H1 (cell line): ENCODE measurements around the gene HS6ST3. TPM values are rescaled to one million over a fixed set of nuclear protein-coding genes. Genes with fewer than 3 reads are reported as not detected.

ENCODE experiments used
- CTCF ChIA-PET: fragments of 300-600 bp; sonication (Branson Sonifier 250); formaldehyde crosslinking; loops from one replicate; lab custom pipeline; 2021; ENCODE audit not compliant: partially characterized antibody; lab: Charles Lee
- POLR2A ChIA-PET: fragments of 300-600 bp; sonication (Branson Sonifier 250); formaldehyde crosslinking; loops from one replicate; lab custom pipeline; 2021; ENCODE audit warnings: inconsistent platforms; ENCODE audit not compliant: partially characterized antibody; lab: Charles Lee
- DNase-seq, 2 experiments: peaks; one replicate each; pipeline versions ENCODE4 v3.0.0 to v3.0.0-alpha.2; 2010 to 2022; ENCODE audit warnings: low spot score in 2 of 2, low read depth in 1 of 2, mixed read lengths in 1 of 2
- FAIRE-seq: peaks from 2 replicates; lab custom pipeline; 2011; peaks lifted over from hg19 to GRCh38; lab: Jason Lieb, UNC
- H2AFZ ChIP-seq: 2 replicates; pipeline ENCODE4 v1.8.1; 2012; ENCODE audit warnings: low read length, inconsistent platforms
- H2AK5ac ChIP-seq: 2 replicates; pipeline ENCODE4 v1.6.1; 2013; ENCODE audit warnings: low read depth, low read length
- H2BK120ac ChIP-seq: replicated peaks from 2 replicates; pipeline ENCODE3; 2013; ENCODE audit warnings: low read depth, low read length, inconsistent platforms
- H2BK12ac ChIP-seq: 2 replicates; pipeline ENCODE4 v1.6.1; 2013; ENCODE audit warnings: low read depth, low read length
- H2BK15ac ChIP-seq: 2 replicates; pipeline ENCODE4 v1.6.1; 2013; ENCODE audit warnings: low read length
- H2BK20ac ChIP-seq: 2 replicates; pipeline ENCODE4 v1.6.1; 2013; ENCODE audit warnings: low read length
- H2BK5ac ChIP-seq: 2 replicates; pipeline ENCODE4 v1.6.1; 2013; ENCODE audit warnings: low read depth, low read length
- H3K14ac ChIP-seq: 2 replicates; pipeline ENCODE4 v1.6.1; 2013; ENCODE audit warnings: inconsistent platforms; ENCODE audit not compliant: insufficient read length
- H3K18ac ChIP-seq: 2 replicates; pipeline ENCODE4 v1.6.1; 2013; ENCODE audit warnings: low read length; ENCODE audit errors: extremely low read depth
- H3K23ac ChIP-seq: 2 replicates; pipeline ENCODE4 v1.6.1; 2013; ENCODE audit warnings: inconsistent platforms; ENCODE audit not compliant: insufficient read length
- H3K23me2 ChIP-seq: 2 replicates; pipeline ENCODE4 v1.6.1; 2013; ENCODE audit warnings: low read depth, low read length
- H3K27ac ChIP-seq: 2 replicates; pipeline ENCODE4 v1.6.1; 2011; ENCODE audit warnings: low read depth, low read length, inconsistent platforms
- H3K27me3 ChIP-seq, 4 experiments: replicated peaks in 1 of 4; 1 replicate in 1 of 4; 2 replicates in 3 of 4; pipeline versions ENCODE4 v1.6.1 to v1.8.1; 2011 to 2013; ENCODE audit warnings: low read length in 3 of 4, mild to moderate bottlenecking in 3 of 4, inconsistent platforms in 2 of 4, mixed read lengths in 2 of 4, moderate library complexity in 1 of 4; ENCODE audit not compliant: control insufficient read depth in 3 of 4, insufficient read depth in 3 of 4; ENCODE audit errors: extremely low read depth in 1 of 4
- H3K36me3 ChIP-seq, 4 experiments: 2 replicates each; pipeline versions ENCODE4 v1.6.1 to v1.8.1; 2011 to 2013; ENCODE audit warnings: mild to moderate bottlenecking in 4 of 4, low read length in 3 of 4, moderate library complexity in 2 of 4, control low read depth in 1 of 4, inconsistent platforms in 1 of 4; ENCODE audit not compliant: insufficient read depth in 4 of 4, control insufficient read depth in 2 of 4
- H3K4ac ChIP-seq: replicated peaks from 2 replicates; pipeline ENCODE3; 2013; ENCODE audit warnings: low read length, low read depth, mixed read lengths, inconsistent platforms; ENCODE audit not compliant: insufficient read length
- H3K4me1 ChIP-seq, 4 experiments: replicated peaks in 1 of 4; 1 replicate in 1 of 4; 2 replicates in 3 of 4; pipeline versions ENCODE4 v1.6.1 to v1.8.1; 2011 to 2013; ENCODE audit warnings: low read length in 3 of 4, inconsistent platforms in 2 of 4, mixed read lengths in 1 of 4; ENCODE audit not compliant: insufficient read depth in 4 of 4, control insufficient read depth in 3 of 4
- H3K4me2 ChIP-seq, 2 experiments: 2 replicates each; pipeline versions ENCODE4 v1.6.1 to v1.8.1; 2011 to 2013; ENCODE audit warnings: low read depth in 2 of 2, low read length in 2 of 2, control low read depth in 1 of 2, inconsistent platforms in 1 of 2, mild to moderate bottlenecking in 1 of 2; ENCODE audit not compliant: insufficient read depth in 1 of 2
- H3K4me3 ChIP-seq, 4 experiments: fragments of 200-600, 300-600 bp in 1 of 4; sonication (generic), shearing (Covaris generic), sonication (Bioruptor Twin) in 1 of 4; 2 replicates each; pipeline versions ENCODE4 v1.5.1 to v1.8.1; 2011 to 2016; ENCODE audit warnings: low read length in 4 of 4, low read depth in 3 of 4, control low read depth in 2 of 4, inconsistent platforms in 2 of 4, mild to moderate bottlenecking in 2 of 4, mixed read lengths in 1 of 4, moderate library complexity in 1 of 4; ENCODE audit not compliant: insufficient read depth in 2 of 4; ENCODE audit errors: extremely low read depth in 1 of 4
- H3K56ac ChIP-seq: replicated peaks from 2 replicates; pipeline ENCODE3; 2013; ENCODE audit warnings: low read depth, mild to moderate bottlenecking, mixed read lengths, low read length, inconsistent platforms; ENCODE audit not compliant: insufficient read length
- H3K79me1 ChIP-seq: 2 replicates; pipeline ENCODE4 v1.6.1; 2013; ENCODE audit warnings: low read depth, low read length, control low read depth
- H3K79me2 ChIP-seq, 2 experiments: 2 replicates each; pipeline versions ENCODE4 v1.6.1 to v1.8.1; 2012 to 2013; ENCODE audit warnings: low read length in 2 of 2, mild to moderate bottlenecking in 2 of 2, inconsistent platforms in 1 of 2; ENCODE audit not compliant: insufficient read depth in 2 of 2, control insufficient read depth in 1 of 2
- H3K9ac ChIP-seq, 4 experiments: replicated peaks in 1 of 4; 1 replicate in 1 of 4; 2 replicates in 3 of 4; pipeline versions ENCODE4 v1.6.1 to v1.8.1; 2011 to 2013; ENCODE audit warnings: low read depth in 3 of 4, low read length in 3 of 4, control low read depth in 2 of 4, mild to moderate bottlenecking in 2 of 4, moderate library complexity in 2 of 4, inconsistent platforms in 1 of 4; ENCODE audit errors: extremely low read depth in 1 of 4
- H3K9me3 ChIP-seq, 2 experiments: 2 replicates each; pipeline versions ENCODE4 v1.6.1 to v1.8.1; 2012 to 2013; ENCODE audit warnings: mild to moderate bottlenecking in 2 of 2, moderate library complexity in 2 of 2, control low read depth in 1 of 2, inconsistent platforms in 1 of 2, low read depth in 1 of 2, low read length in 1 of 2, mixed read lengths in 1 of 2; ENCODE audit not compliant: insufficient read depth in 2 of 2
- H4K20me1 ChIP-seq, 2 experiments: replicated peaks in 1 of 2; 2 replicates each; pipeline versions ENCODE3 to v1.8.1; 2011 to 2013; ENCODE audit warnings: inconsistent platforms in 2 of 2, low read length in 2 of 2, mild to moderate bottlenecking in 1 of 2; ENCODE audit not compliant: insufficient read depth in 2 of 2, control insufficient read depth in 1 of 2
- H4K5ac ChIP-seq: 2 replicates; pipeline ENCODE4 v1.6.1; 2013; ENCODE audit warnings: low read length, low read depth, mixed read lengths, inconsistent platforms; ENCODE audit not compliant: insufficient read length
- H4K8ac ChIP-seq: 2 replicates; pipeline ENCODE4 v1.8.0; 2013; ENCODE audit warnings: mild to moderate bottlenecking, moderate library complexity, low read length, inconsistent platforms; ENCODE audit not compliant: insufficient read depth; ENCODE audit errors: extremely low read depth
- H4K91ac ChIP-seq: replicated peaks from 2 replicates; pipeline ENCODE3; 2013; ENCODE audit warnings: low read length, mixed read lengths, inconsistent platforms; ENCODE audit not compliant: insufficient read length
- CHD1 ChIP-seq: IDR thresholded peaks from 2 replicates; pipeline ENCODE4 v1.6.1; 2012; ENCODE audit warnings: low read depth, low read length, improper control_type of control experiment
- CHD2 ChIP-seq: IDR thresholded peaks from 2 replicates; pipeline ENCODE4 v1.6.1; 2012; ENCODE audit warnings: low read length, improper control_type of control experiment
- EP300 ChIP-seq, 2 experiments: IDR thresholded peaks; 1 replicate in 1 of 2; 2 replicates in 1 of 2; pipeline ENCODE4 v1.6.1; 2011 to 2012; ENCODE audit warnings: low read depth in 2 of 2, low read length in 2 of 2, mild to moderate bottlenecking in 2 of 2, borderline replicate concordance in 1 of 2, inconsistent platforms in 1 of 2, moderate library complexity in 1 of 2
- FOSL1 ChIP-seq: IDR thresholded peaks from 2 replicates; pipeline ENCODE4 v1.6.1; 2011; ENCODE audit warnings: mild to moderate bottlenecking, low read depth, low read length, moderate library complexity; ENCODE audit not compliant: insufficient read depth
- KDM5A ChIP-seq: fragments of 200-600 bp; IDR thresholded peaks from 2 replicates; pipeline ENCODE4 v1.7.1; 2012; ENCODE audit warnings: mild to moderate bottlenecking, low read length, inconsistent platforms, mixed read lengths
- POLR2A ChIP-seq, 2 experiments: IDR thresholded peaks; 1 replicate in 1 of 2; 2 replicates in 1 of 2; pipeline ENCODE4 v1.6.1; 2011; ENCODE audit warnings: low read depth in 2 of 2, low read length in 2 of 2, mild to moderate bottlenecking in 2 of 2; ENCODE audit errors: control extremely low read depth in 1 of 2
- RBBP5 ChIP-seq: IDR thresholded peaks from 2 replicates; pipeline ENCODE4 v1.7.1; 2012; ENCODE audit warnings: low read depth, mild to moderate bottlenecking, inconsistent platforms, low read length, moderate library complexity, borderline replicate concordance
- SP2 ChIP-seq: IDR thresholded peaks from 2 replicates; pipeline ENCODE4 v1.6.1; 2012; ENCODE audit warnings: mild to moderate bottlenecking, low read length, inconsistent platforms
- SUZ12 ChIP-seq: fragments of 200-600 bp; sonication (generic); IDR thresholded peaks from 2 replicates; pipeline ENCODE4 v1.6.1; 2012; ENCODE audit warnings: mild to moderate bottlenecking, inconsistent platforms, low read length, moderate library complexity, mixed read lengths
- TAF7 ChIP-seq: optimal IDR thresholded peaks from 2 replicates; pipeline ENCODE3; 2011; ENCODE audit warnings: low read depth, mild to moderate bottlenecking, inconsistent platforms, low read length, moderate library complexity, borderline replicate concordance
- TCF12 ChIP-seq: IDR thresholded peaks from 2 replicates; pipeline ENCODE4 v1.6.1; 2011; ENCODE audit warnings: low read depth, mild to moderate bottlenecking, low read length
- YY1 ChIP-seq: IDR thresholded peaks from 2 replicates; pipeline ENCODE4 v1.6.1; 2011; ENCODE audit warnings: low read depth, mild to moderate bottlenecking, low read length
- WGBS, 2 experiments: shearing (Covaris generic) in 1 of 2; methylation state at CpG; one replicate each; pipeline versions ENCODE4 v1.1.6 to v1.1.7; 2013 to 2015; ENCODE audit warnings: low lambda C conversion rate in 2 of 2, mixed read lengths in 2 of 2, inconsistent platforms in 1 of 2, low coverage in 1 of 2, missing lambda C conversion rate in 1 of 2; ENCODE audit not compliant: insufficient replicate concordance in 2 of 2, insufficient coverage in 1 of 2, insufficient read length in 1 of 2; ENCODE audit errors: extremely low coverage in 1 of 2, missing lambda C conversion rate in 1 of 2; 5-methylcytosine and 5-hydroxymethylcytosine counted together
- polyA plus RNA-seq, 7 experiments: library from polyadenylated mRNA; depleted of rRNA in 3 of 7; stranded (reverse) in 5 of 7; unstranded in 2 of 7; fragments of >200 nt in 5 of 7; fragments of 200-250 nt in 2 of 7; gene quantifications; 1 replicate in 5 of 7; 2 replicates in 1 of 7; 4 replicates in 1 of 7; pipeline versions ENCODE4 v1.2.1 to v1.2.3, GENCODE V29; 2011 to 2013; ENCODE audit warnings: missing spikeins in 2 of 7, mixed read lengths in 2 of 7
- total RNA-seq: library from RNA; stranded (reverse); fragmentation: NEBNext Ultra II Directional; extraction: Animal tissue kit (Norgen Biotek cat#: 25700); gene quantifications from 2 replicates; pipeline ENCODE4 v1.2.1, GENCODE V29; 2021
- TF ChIP-seq, protein P1 (sequence below): IDR thresholded peaks from 2 replicates; pipeline ENCODE4 v1.6.1; 2011; ENCODE audit warnings: low read length, improper control_type of control experiment

The HS6ST3 gene
- total and polyA plus RNA-seq, 2 of the 8 experiments (the other 6 are each of a cell fraction or from before 2014, with no cell fraction given), result 0.45 to 1.2 TPM

DNA sequence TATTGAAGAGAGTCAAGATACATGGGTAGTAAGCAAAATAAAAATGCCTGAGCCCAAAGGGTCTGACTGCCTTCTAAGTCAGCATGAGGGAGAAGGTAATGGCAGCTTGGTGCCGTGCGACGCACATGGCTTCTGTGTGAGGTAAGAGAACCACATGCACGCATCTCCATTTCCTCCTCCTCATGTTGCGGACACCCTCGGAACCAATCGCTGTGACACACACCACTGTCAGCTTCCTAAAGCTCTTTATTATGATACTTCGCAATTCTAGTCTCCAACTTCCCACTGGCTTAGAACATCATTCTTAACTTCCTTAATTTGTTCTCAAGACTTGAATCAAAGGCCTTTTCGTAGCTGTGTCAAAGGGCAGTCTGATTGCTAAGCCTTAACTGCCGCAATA is 734.2 kb downstream of the HS6ST3 start:
- no peaks in the 10 kb centered on the region for H3K9me3 ChIP-seq
- no peak overlapping the region for H2BK20ac ChIP-seq
- no peaks in the 10 kb centered on the region for H3K79me1 ChIP-seq
- H3K9ac ChIP-seq, result no peak overlapping the region
- H4K8ac ChIP-seq, result no peak overlapping the region
- H2BK5ac ChIP-seq, result no peak overlapping the region
- H3K36me3 ChIP-seq, result no peaks in the 10 kb centered on the region
- no peak overlapping the region for H2BK120ac ChIP-seq
- ChIA-PET CTCF (interaction anchor here (0.7 to 2.1 kb wide), 11 partner anchors 10 to 421 kb away, joined by 3 to 8 read pairs (median 3); no protein-coding TSS in a partner anchor), POLR2A (no interaction called here)
- H3K4me2 ChIP-seq, result no peak overlapping the region
- no peak overlapping the region for H3K18ac ChIP-seq
- H2AFZ ChIP-seq, result no peak overlapping the region
- TF ChIP-seq CHD1 (no peak), TCF12 (no peak), POLR2A (IDR thresholded peaks at IDR 0.05; ENCODE audit: control extremely low read depth in 1 of 2, low read depth in 2 of 2, low read length in 2 of 2) (no peak), YY1 (no peak), SUZ12 (no peak), SP2 (no peak), RBBP5 (no peak), FOSL1 (no peak), EP300 (IDR thresholded peaks at IDR 0.05; ENCODE audit: borderline replicate concordance in 1 of 2, low read depth in 2 of 2, low read length in 2 of 2) (no peak), CHD2 (no peak), TAF7 (no peak), KDM5A (no peak)
- TF ChIP-seq, protein P1, sequence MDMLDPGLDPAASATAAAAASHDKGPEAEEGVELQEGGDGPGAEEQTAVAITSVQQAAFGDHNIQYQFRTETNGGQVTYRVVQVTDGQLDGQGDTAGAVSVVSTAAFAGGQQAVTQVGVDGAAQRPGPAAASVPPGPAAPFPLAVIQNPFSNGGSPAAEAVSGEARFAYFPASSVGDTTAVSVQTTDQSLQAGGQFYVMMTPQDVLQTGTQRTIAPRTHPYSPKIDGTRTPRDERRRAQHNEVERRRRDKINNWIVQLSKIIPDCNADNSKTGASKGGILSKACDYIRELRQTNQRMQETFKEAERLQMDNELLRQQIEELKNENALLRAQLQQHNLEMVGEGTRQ, result no peak
- H3K23me2 ChIP-seq, result no peaks in the 10 kb centered on the region
- no peaks in the 10 kb centered on the region for H3K79me2 ChIP-seq
- H3K4me3 ChIP-seq, result no peak overlapping the region
- no peak overlapping the region for H3K56ac ChIP-seq
- H2AK5ac ChIP-seq, result no peak overlapping the region
- FAIRE-seq (no peak), DNase-seq (no peak)
- no peaks in the 10 kb centered on the region for H4K20me1 ChIP-seq
- no peaks in the 10 kb centered on the region for H3K27me3 ChIP-seq
- WGBS, 2 experiments, result 91% methylated on average over 10 of the region's 10 CpGs; no CpG with 5 or more reads in 1 of the 2 experiments
- H2BK15ac ChIP-seq, result no peak overlapping the region
- no peak overlapping the region for H3K27ac ChIP-seq
- H3K4me1 ChIP-seq, result no peaks in the 10 kb centered on the region
- H3K14ac ChIP-seq, result no peak overlapping the region
- H3K23ac ChIP-seq, result no peak overlapping the region
- H3K4ac ChIP-seq, result no peak overlapping the region
- H4K91ac ChIP-seq, result no peak overlapping the region
- no peak overlapping the region for H2BK12ac ChIP-seq
- H4K5ac ChIP-seq, result no peak overlapping the region
